Middle frontal gyrus (tissue), 1 donor: ENCODE data around the gene PAX7.

ENCODE experiments used
- DNase-seq: peaks from one replicate; pipeline ENCODE4 v3.0.0-alpha.2; 2015; ENCODE audit warnings: low spot score; ENCODE audit errors: extremely low spot score

Gene PAX7

DNA sequence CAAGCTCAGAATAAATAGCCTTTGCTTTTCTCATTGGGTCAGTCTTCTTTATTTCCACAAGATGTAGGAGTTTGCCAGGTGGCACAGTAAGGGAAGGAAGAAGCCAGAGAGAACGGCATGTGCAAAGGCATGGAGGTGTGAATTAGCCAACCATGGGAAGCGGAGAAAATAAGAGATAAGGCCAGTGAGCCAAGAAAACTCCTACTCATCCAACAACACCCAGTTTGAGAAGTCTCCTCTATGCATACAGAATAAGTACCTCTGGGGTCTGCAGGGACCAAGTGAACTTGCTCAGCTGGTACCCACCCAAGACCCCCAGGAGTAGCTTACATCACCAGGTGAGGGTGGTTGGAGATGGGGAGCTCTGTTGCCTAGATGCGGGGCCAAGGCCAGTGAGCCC is 162.1 kb downstream of the PAX7 start:
- no peak for DNase-seq

GRCh38 chr1:18793164-18793563 is 162.5 kb downstream of the PAX7 start:
- DNase-seq, result no peak

DNA sequence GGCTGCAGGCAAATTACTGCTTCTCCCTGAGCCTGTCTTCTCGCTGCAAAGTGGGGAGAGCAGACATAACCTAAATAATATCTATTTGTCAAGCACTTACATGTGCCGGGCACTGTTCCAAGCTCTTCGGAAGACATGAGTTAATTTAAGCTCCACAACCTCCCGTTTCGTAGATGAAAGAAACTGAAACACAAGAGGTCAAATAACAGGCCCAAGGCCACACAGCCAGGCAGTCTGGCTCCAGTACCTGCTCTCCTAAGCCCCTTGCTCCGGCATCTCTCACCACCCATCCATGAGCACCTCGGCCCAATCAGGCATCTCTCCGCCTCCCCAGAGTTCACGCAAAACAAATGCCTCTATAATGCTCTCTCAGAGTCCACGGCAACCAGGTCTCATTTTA is 163.4 kb downstream of the PAX7 start:
- no peak for DNase-seq

- DNase-seq, result no peak
These were observed 163.9 kb downstream of the PAX7 start for GRCh38 chr1:18794561-18794960.

DNA sequence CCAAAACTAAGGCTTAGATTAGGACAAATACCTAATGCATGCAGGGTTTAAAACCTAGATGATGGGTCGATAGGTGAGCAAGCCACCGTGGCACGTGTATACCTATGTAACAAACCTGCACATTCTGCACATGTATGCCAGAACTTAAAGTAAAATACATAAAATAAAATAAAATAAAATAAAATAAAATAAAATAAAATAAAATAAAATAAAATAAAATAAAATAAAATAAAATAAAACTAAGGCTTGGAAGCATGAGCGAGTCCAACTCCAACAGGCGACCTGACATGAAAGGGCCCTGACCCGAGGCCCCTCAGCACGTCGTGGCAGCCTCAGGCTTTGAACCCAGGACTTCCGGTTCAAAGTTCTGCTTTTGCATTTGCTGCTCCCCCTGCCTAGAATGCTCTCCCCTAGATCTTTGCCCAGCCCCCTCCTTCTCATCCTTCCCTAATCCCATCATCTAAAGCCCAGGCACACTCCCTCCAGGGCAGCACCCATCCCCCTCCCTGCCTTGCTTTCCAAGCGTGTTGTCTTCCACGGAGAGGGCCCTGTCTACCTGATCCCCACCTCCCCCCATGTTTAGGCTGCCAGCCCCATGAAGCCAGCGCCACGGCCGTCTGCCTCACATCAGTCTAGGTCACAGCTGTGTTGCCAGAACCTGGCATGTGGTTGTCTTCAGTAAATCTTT is 164.5 kb downstream of the PAX7 start:
- no peak for DNase-seq

GRCh38 chr1:18796950-18797349 is 166.3 kb downstream of the PAX7 start:
- DNase-seq, result no peak
